A204.1 (cell line): ENCODE data around the gene ITGB7.
"Not testable (repeated sequence)": the region's sequence is repeated elsewhere in the genome, so short reads cannot be mapped to it uniquely, and the experiment has no call there.

ENCODE experiments used
- FAIRE-seq: peaks from 2 replicates; lab custom pipeline; 2012; peaks lifted over from hg19 to GRCh38; lab: Jason Lieb, UNC

The ITGB7 gene

DNA sequence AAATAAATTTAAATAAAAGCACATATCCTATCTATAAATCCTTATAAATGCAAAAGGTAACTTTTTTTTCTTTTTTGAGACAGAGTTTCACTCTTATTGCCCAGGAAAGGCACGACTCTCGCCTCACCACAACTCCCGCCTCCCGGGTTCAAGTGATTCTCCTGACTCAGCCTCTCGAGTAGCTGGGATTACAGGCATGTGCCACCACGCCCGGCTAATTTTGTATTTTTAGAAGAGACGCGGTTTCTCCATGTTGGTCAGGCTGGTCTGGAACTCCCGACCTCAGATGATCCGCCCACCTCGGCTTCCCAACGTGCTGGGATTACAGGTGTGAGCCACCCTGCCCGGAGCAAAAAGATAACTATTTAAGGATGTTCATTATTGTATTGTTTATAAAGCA, 28.2 kb downstream of the ITGB7 start:
- not testable (repeated sequence) for FAIRE-seq

DNA sequence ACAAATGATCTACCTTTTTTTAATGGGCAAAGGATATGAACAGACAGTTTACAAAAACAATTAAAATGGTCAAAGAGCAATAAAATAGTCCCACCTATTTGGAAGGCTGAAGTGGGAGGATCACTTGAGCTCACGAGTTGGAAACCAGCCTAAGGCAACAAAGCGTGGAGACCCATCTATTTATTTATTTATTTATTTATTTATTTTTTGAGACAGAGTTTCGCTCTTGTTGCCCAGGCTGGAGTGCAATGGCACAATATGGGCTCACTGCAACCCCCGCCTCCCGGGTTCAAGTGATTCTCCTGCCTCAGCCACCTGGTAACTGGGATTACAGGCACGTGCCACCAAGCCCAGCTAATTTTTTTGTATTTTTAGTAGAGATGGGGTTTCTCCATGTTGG, 29.6 kb downstream of the ITGB7 start:
- not testable (repeated sequence) for FAIRE-seq

DNA sequence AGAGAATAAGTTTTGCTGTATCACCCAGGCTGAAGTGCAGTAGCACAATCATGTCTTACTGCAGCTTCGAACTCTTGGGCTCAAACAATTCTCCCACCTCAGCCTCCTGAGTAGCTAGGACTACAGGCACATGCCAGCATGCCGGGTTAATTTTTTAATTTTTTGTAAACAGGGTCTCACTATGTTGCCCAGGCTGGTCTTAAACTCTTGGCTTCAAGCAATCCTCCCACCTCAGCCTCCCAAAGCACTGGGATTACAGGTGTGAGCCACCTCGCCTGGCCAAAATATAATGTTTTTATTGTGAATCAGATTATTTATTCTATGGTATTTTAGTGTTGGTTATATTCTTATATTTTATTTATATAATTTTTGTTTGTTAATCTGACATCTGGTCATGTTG, 30.3 kb downstream of the ITGB7 start:
- no peak for FAIRE-seq

- peak; percentile 34 for FAIRE-seq
Measured at GRCh38 chr12:53174881-53175491, 32.1 kb downstream of the ITGB7 start.

GRCh38 chr12:53173085-53173715, 33.9 kb downstream of the ITGB7 start:
- FAIRE-seq = no peak

DNA sequence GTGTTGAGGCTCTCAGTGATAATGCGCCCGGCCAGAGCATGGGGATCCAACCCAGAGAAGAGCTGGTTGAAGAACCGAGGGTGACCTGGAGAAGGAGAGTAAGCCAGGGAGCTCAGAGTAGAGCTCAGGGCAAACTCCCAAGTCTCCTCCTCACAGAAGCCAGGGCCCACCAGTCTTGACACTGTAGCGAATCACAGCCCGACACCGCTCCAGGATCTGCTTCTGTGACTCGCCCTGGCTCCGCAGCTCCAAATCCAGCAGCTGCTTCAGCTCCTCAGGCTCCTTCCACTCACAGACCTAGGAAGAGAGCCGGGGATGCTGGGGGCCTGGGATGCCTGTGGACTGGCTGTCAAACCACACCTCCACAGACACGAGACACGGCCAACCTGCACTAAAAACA, 34.7 kb downstream of the ITGB7 start:
- FAIRE-seq = no peak

DNA sequence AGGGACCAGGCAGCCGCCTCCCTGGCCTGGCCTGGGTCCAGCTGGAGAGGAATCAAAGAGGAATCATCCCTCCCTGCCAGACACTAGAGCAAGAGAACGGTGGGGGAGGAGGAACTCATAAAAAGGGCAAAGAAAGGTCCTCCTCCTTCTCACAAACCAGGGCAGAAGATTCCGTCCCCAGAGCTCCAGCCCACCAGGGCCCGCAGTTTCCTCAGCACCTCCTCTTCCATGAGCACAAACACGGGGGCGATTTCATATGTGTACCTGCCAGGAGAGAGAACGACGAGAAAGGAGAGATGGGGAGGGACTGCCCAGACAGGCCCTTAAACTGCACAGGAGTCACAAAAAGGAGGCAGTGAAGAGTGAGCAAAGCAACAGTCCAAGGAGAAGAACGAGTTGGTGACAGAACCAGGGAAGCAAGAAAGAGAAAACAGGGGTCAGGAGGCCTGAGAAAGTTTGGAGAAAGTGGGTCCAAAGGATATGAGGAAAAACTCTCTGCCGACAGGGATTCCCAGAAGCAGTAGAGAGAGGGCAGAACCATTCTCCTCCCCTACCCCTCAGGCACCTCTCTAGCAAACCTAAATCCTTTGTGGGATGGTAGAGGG, 35.2 kb downstream of the ITGB7 start:
- no peak for FAIRE-seq

- no peak for FAIRE-seq
Measured at GRCh38 chr12:53170876-53171724, 36.0 kb downstream of the ITGB7 start.

DNA sequence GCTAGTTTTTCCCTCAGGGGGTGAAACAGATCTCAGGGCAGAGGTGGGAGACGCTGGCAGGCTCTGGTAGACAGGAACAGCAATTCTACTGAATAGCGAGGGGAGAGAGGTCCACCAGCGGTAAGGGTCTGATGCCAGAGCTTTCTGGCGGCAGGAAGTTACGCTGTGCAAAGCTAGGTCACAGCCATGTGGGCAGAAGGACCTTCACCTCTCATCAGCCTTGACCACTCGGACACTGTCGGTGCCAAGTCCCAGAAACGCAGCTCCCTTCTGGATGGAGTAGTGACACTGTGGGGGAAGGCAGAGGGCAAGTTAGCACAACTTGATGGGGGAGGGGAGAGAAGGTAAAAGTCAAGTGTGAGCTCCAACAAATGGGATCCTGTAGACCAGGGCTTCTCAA, 36.8 kb downstream of the ITGB7 start:
- FAIRE-seq = no peak

GRCh38 chr12:53169644-53170043, 37.4 kb downstream of the ITGB7 start:
- FAIRE-seq = no peak

GRCh38 chr12:53166837-53167236, 40.2 kb downstream of the ITGB7 start:
- FAIRE-seq = no peak

DNA sequence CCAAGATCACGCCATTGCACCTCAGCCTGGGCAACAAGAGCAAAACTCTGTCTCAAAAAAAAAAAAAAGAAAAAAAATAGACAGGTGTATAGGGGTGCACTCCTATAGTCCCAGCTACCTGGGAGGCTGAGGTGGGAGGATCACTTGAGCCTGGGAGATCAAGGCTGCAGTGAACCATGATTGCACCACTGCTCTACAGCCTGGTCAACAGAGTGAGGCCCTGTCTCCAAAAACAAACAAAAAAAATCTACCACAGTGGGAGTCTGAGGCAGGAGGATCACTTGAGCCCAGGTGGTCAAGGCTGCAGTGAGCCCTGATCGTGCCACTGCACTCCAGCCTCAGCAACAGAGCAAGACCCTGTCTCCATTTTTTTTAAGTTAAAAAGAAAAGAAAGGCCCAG, 44.0 kb downstream of the ITGB7 start:
- FAIRE-seq = not testable (repeated sequence)

- no peak for FAIRE-seq
Measured at GRCh38 chr12:53161119-53161911, 45.7 kb downstream of the ITGB7 start.

DNA sequence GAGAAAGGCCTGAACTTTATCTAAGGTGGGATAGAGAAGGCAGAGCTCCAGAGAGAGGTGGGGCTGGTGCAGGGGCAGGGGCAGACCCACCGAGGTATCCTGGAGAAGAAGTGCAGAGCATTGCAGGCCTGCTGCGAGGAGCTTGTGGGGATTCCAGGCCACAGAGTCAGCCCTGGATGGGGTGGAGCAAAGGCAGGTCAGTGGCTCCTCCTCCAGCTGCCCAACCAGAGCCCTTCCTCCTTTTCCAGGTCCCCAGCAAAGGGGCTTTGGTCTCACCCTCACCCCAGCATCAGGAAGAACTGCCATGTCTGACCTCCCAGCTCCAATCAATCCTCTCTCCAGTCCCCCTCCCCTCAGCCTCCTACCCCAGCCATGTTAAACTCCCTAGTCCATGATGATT, 46.4 kb downstream of the ITGB7 start:
- FAIRE-seq = no peak

DNA sequence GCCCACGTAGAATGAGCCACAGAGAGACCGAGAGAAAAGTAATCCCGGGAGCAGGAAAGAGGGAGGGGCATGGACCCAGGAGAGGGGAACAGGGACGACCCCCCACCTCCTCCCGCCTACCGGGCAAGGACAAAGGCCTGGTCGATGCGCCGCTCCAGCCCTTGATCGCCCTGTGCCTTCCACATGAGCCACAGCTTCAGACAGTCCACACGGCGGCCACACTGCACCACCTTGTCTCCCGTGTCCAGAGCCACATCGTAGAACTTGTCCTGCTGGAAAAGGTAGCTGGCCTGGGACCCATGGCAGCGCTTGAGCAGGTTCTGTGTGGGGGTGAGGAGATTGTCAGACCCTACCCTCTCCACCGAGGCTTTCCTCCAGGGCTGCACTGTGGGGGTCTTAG, 47.1 kb downstream of the ITGB7 start:
- FAIRE-seq = no peak

DNA sequence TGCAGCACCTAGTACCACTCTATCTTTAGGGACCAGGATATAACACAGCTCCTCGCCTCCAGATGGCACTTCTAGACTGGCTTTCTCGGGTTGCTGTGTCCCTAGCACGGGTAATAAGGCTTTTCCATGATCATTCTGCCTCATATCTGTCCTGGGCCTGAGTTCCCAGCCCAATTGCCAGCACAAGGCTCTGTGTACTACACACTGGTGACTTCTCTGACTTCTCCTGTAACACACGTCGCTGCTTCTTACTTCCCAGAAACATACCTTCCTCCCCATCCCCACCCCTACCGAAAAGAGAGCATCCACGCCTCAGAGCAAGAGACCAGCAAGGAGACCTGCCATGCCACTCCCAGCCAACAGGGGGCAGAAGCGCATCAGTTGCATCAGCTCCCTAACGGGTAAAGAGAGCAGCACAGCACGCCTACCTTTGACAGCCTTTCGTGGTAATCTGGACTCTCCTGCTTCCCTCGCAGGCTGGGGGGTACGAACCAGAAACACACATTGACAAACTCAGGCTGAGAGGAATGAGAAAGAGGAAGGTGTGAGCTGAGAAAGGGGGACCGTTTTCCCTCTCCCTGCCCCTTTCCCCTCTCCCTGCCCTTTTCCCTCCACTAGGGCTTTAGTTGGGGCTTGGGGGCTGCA, 47.7 kb downstream of the ITGB7 start:
- FAIRE-seq = no peak

- FAIRE-seq = no peak
Measured at GRCh38 chr12:53152390-53152789, 54.7 kb downstream of the ITGB7 start.

GRCh38 chr12:53151039-53151438, 56.0 kb downstream of the ITGB7 start:
- no peak for FAIRE-seq

- peak; percentile 70 for FAIRE-seq
Measured at GRCh38 chr12:53147653-53148052, 59.4 kb downstream of the ITGB7 start.

DNA sequence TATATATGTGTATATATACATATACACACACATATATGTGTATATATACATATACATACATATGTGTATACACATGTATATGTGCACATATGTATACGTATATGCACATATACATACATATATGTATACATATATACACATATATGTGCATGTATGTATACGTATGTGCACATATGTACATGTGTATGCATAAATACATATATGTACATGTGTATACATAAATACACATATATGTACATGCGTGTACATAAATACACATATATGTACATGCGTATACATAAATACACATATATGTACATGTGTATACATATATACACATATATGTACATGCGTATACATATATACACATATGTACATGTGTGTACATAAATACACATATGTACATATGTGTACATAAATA, 59.9 kb downstream of the ITGB7 start:
- FAIRE-seq = no peak

DNA sequence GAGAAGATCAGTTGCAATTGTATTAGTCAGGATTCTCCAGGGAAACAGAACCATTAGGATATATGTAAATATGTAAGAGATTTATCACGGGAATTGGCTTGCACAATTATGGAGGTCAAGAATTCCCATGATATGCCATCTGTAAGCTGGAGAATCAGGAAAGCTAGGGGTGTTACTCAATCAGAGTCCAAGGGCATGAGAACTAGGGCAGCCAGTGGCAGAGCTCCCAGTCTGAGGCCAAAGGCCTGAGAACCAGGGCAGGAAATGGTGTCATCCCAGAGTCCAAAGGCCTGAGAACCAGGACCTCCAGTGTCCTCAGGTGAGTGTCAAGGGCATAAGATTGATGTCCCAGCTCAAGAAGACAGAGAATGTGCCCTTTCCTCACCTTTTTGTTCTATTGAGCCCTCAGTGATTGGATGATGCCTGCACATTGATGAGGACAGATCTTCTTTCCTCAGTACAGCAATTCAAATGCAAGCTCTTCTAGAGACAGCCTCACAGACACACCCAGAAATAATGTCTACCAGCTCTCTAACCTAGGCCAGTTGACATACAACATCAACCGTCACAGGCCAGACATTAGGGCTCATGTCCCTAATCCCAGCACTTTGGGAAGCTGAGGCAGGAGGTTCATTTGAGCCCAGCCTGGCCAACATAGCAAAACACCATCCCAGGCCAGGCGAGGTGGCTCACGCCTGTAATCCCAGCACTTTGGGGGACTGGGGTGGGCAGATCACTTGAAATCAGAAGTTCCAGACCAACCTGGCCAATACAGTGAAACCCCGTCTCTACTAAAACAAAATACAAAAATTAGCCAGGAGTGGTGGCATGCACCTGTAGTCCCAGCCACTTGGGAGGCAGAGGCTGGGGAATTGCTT, 61.4 kb downstream of the ITGB7 start:
- no peak for FAIRE-seq
